Activated CD4-positive, alpha-beta T cell treated with anti-CD3 and anti-CD28 coated beads, Interleukin-10, Interleukin-2, amounts not matched to agents 100 ng/mL and 50 ng/mL, durations not matched to agents 16 hours and 8 hours (primary cell): ENCODE measurements around the gene CNTNAP2.
"Not testable (repeated sequence)": the region's sequence is repeated elsewhere in the genome, so short reads cannot be mapped to it uniquely, and the experiment has no call there.

Source experiments
- DNase-seq: peaks from one replicate; pipeline ENCODE4 v3.0.0-alpha.2; 2020

The CNTNAP2 gene

GRCh38 chr7:147598687-147599086 is 1482.1 kb downstream of the CNTNAP2 start:
- not testable (repeated sequence) for DNase-seq

- no peak for DNase-seq
Observed at GRCh38 chr7:147605323-147605722, 1488.7 kb downstream of the CNTNAP2 start.

DNA sequence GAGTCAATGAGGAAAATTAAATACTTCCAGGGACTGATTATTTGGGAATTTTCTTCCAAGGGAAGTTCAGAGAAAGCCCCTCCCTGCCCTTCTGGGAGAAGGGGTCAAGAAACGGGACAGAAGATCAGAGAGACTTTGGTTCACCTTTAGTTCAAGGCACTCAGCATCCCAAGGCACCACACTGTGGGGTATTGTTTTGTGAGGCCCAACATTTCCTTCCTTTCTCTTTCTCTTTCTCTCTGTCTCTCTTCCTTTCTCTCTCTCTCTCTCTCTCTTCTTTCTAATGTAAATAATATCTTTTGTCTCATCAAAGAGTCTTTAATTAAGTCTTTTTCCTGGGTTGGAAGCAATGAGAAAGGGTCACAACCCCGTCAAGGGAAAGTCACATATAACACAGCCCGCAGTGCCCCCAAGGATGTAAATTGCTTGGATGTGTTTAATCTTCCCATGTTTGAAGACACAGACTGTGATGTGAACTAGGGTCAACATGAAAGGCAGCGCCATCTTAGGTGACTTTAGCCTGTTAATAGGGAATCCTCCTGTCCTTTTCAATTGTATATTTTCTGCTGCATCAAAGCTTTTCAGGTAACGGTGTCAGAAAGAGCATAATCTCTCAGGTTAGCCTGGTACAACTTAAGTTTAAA is 1490.7 kb downstream of the CNTNAP2 start:
- DNase-seq: no peak

- DNase-seq: no peak
Observed at GRCh38 chr7:147611431-147611830, 1494.8 kb downstream of the CNTNAP2 start.

- DNase-seq: no peak
Observed at GRCh38 chr7:147635288-147635687, 1518.7 kb downstream of the CNTNAP2 start.

- DNase-seq: no peak
Observed at GRCh38 chr7:147636553-147636952, 1520.0 kb downstream of the CNTNAP2 start.

DNA sequence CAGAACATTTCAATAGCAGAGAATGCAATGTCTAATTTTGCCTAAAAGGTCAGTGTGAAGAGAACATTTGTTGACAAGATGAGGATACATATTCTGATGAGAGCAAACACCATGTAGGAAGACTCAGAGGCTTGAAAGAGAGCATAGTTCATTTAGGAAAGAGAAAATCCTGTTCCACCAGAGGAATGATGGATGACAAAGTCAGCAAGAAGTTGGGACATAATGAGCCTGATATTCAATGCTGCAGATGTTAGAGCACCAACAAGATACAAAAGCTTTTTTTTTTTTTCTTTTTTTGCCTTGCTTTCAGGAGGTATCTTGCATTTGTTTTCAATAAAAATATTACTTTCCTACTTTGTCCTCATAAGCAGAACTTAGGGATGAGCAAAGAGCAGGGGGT is 1522.0 kb downstream of the CNTNAP2 start:
- DNase-seq: no peak

DNA sequence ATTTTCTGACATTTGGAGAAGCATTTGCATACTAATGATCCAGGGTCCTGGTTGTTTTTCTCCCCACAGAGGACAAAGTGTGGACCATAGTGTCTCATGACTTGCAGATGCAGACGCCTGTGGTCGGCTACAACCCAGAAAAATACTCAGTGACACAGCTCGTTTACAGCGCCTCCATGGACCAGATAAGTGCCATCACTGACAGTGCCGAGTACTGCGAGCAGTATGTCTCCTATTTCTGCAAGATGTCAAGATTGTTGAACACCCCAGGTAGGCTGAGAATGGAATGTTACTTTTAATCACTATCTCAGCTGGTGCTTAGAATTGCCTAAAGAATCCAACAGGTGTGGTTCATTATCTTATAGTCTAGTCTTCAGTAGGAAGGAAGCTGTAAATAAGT is 1522.4 kb downstream of the CNTNAP2 start:
- no peak for DNase-seq

GRCh38 chr7:147639751-147640150 is 1523.2 kb downstream of the CNTNAP2 start:
- no peak for DNase-seq

DNA sequence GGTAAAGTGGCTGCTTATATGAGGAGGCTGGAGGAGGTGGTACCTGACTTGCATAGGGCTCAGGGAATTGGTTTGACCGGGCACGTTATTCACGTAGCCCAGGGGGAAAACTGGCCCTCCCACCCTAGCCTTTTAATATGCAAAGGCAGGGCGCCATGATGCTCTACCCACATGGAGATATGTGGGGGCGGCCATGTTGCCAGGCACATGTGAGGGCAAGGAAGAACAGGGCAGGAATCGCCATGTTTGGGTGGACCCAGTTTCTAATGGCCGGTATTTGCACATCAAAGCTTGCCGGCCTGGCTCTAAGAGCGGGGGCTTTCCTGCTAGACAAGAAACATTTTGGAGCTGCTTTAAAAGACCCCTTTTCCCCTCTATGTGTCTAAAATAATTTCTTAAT is 1524.2 kb downstream of the CNTNAP2 start:
- no peak for DNase-seq

DNA sequence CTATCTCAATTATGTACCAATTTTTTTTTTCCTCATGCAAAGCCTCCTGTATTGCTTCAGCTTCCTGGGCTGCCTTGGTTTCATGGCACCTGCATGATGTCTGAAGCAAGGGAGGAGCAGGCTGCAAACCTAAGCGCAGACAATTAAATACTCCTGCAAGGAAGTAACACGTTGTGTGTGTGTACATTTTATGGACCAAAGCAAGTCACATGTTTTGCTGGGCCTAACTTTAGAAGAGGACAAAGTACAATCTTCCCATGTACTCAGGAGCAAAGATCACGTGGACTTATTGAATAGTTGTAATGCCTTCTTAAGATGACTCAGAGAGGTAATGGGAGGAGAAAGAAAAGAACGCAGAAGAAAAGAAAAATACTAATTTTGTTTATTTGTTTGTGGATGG is 1530.0 kb downstream of the CNTNAP2 start:
- DNase-seq: no peak

- DNase-seq: no peak
Observed at GRCh38 chr7:147650991-147651390, 1534.4 kb downstream of the CNTNAP2 start.

- no peak for DNase-seq
Observed at GRCh38 chr7:147651601-147652000, 1535.0 kb downstream of the CNTNAP2 start.

GRCh38 chr7:147653456-147653855 is 1536.9 kb downstream of the CNTNAP2 start:
- DNase-seq: no peak

- DNase-seq: no peak
Observed at GRCh38 chr7:147658392-147658967, 1541.9 kb downstream of the CNTNAP2 start.

DNA sequence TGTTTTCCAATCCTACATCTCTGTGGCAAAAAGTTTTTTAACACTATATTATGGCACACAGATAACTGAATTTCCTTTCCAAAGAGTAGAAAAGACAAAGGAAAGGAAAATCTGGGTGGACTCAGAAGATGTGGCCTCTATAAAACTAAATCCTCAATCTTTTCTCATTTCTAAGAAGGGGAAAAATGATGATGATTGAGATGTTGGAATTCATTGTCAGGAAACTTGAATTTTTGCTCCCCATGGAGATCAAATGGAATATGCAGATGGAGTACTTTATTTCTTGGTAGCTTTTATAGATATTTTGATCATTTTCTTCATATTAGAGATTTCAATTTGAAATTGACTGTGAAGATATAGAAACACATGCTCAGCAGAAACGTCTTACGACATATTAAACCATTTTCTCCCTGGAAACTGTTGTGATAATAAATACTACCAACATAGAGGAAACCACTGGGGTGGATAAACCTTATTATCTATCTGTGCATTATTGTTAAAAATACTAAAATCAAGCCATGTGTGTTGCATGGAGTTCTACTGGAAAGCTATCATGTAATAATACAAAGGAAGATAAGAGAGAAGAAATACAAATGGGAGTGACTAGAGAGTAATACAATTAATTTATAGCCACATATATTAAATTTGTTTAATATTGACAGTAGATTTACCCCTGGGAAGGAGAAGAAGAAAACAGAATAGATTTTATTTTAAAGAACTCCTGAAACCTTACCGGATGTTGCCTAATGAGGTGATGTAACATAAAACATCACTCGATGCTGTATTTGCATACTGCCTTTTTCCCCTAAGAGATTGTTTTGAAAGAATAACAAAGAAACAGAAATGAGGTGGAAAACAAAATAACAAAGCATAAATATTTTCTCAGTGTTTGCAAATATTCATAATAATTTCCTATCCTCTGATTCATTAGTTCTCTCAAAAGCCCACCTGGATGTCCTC is 1542.7 kb downstream of the CNTNAP2 start:
- DNase-seq: no peak

- no peak for DNase-seq
Observed at GRCh38 chr7:147664541-147664940, 1547.9 kb downstream of the CNTNAP2 start.

- no peak for DNase-seq
Observed at GRCh38 chr7:147670759-147671158, 1554.2 kb downstream of the CNTNAP2 start.

DNA sequence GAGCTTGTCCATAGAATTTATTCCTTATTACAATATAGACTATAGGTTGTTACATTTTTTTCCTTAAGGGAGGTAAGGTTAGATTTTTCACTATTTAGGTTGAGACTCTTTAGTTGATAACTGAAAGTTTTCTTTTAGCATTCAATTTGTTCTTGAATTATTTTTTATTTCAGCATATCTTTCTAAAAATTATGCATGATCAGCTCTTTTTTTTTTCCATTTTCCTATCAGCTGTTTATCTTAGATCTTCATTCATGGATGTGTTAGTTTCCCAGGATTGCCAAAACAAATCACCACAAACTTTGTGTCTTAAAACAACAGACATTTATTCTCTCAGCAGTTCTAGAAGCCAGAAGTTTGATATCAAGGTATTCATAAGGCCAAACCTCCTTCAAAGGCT is 1558.1 kb downstream of the CNTNAP2 start:
- DNase-seq: no peak

DNA sequence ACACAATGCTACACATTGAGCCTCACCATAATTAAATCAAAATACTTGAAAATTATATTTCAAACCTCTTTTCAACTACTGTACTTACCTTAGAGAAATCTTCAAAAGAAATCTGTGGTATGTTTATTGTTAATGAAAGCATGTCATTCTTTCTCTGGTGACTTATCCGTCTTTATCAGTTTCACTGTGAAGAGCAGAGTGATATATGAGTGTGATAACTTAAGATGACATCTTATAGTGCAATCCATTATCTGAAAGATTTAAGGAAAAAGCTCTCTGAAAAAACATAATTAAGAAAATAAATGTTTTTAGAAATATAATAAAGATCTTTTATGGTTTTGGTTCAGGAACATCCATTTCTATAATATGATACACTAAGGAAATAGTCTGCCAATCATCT is 1562.3 kb downstream of the CNTNAP2 start:
- no peak for DNase-seq

DNA sequence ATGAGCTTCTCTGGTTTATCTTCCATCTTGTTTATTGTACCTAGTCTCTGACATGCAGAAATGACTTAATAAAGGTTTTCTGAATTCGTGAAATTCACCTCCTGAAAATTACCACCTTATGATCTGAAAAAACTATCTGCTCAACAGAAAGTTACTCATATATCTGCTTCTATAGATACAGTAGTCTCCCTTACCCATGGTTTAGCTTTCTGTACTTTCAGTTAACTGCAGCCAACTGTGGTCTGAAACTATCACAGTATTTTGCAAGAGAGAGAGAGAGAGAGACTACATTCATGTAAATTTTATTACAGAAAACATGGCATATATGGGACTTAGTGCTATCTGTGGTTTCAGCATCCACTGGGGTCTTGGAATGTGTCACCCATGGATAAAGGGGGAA is 1564.9 kb downstream of the CNTNAP2 start:
- no peak for DNase-seq

DNA sequence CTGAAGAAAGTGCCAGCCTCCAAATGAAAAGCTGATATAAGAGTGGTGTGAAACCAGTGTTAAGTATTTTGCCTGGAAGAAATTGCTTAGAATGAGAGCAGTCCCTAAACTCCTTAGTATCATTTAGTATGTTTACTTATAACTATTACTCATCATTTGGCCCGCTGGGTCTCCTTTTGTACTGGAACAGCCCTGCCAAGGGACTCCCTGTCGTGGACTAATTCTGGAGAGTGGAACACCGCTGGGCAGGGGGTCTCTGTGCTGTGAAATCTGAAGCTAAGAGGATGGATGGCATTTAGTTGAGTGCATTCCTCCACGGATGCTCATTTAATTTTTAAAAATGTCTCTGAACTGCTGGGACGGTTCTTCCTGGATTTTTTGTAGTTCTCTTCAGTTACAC is 1584.1 kb downstream of the CNTNAP2 start:
- DNase-seq: no peak

GRCh38 chr7:147707926-147708325 is 1591.3 kb downstream of the CNTNAP2 start:
- DNase-seq: no peak

DNA sequence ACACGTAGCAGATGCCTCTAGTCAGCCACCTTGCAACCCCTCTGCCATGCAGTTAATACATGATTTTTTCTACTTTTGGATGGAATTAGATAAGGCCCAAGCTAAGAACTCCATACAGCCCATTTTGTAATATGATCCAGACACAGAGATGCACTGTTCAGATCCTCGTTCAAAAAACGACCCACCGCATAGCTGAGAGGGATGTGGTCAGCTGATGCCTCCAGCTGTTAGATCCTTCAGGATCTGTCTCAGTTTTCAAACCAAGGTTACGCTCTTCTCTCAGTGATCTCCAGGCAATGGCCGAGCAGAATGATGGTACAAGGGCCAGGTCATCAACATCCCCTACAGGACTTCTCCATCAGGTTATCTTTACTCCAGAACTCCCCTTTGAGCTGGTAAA is 1592.3 kb downstream of the CNTNAP2 start:
- no peak for DNase-seq
